ENCODE data around the gene EIF2S1.
"Not testable (repeated sequence)": the region's sequence is repeated elsewhere in the genome, so short reads cannot be mapped to it uniquely, and the experiment has no call there.

EIF2S1 gene

DNA sequence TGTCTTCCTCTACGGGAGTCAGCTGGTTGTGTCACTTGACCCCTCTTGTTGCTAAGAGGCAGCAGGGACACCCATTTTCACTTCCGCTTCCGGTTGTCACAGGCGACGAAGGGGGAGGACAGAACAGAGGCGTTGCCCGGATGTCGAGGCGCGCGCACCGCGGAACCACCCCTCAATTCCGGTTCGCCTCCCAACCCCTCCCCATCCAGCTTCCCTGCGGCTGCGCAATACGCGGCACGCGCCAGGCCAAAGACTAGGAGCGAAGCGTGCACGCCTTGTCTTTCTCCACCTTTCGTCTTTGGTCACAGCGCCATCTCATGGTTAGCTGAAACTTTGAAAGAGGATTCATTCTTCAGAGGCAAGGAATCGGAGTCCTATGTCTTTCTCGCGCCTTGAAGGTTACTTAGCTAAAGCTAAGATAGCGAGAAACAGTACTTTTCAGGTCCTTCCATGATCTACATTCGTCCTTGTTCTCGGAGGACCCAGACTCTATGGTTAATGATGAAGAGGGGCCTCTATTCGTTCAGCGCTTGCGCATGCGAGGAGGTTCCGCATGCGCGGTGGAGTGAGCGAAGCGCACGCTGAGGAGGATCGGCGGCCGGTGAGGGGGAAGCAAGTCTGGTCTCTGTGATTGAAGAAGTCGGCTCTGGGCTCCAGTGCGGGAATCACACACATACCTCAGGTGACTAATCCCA lies at the start of gene EIF2S1, which contains the start of gene ATP6V1D:
Gene EIF2S1, plus strand, starts transcription at position 554 of the 695 bp plus-strand sequence. CDS start 4,440 bp downstream, outside the sequence.
Gene ATP6V1D, minus strand, starts transcription at position 30 of the 695 bp plus-strand sequence. CDS start 106 bp downstream, outside the sequence.
- peak; percentile 94 for FAIRE-seq

DNA sequence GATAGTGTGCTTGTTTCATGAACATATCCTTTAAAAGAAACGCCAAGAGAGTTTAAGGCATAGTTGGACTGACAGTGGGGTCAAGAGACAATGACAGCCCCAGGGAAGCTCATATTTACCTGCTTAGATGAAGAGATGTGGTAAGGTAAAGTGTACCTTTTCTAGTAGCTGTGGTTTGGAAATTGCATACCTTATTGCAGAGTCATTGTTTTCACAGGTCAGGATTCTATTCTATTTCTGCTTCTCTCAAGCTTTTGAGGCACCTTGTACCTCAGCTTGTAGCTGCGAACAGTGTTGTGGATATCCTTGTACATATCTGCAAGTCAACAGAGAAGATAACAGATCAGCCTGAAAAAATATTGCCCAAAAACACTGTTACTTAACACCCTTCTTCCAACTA lies 48.3 kb upstream of the EIF2S1 start:
- FAIRE-seq: no peak

DNA sequence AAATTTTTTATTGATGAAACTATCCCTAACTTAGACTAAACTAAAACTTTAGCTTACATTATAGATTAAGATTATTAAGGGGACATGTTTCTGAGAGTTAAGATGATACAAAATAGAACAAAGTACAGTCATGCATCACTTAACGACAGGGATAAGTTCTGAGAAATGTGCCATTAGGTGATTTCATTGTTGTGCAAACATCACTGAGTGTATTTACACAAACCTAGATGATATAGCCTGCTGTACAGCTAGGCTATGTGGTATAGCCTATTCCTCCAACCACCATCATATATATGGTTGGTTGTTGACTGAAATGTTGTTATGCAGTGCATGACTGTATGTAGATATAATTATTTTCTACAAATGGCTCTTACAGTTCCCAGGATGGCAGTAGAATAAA lies 47.0 kb upstream of the EIF2S1 start:
- FAIRE-seq: no peak

DNA sequence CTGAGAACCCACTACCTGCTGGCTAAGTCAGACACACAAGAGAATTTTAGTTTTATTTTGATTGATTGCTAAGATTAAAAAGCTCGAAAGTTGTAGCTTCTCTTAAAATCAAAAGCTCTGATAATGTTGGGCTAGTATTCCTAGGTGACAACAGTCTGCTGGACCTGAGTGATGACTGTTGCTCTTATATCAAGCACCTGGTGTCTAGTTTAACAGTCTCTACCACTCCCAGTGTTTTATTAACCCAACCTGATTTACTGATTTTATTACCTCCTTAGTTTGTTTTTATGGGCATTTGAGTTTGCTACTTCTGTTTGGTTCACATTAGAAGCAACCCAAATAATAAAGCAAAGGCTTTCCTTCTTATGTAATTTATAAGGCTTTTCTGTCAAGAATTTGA lies 42.3 kb upstream of the EIF2S1 start:
- no peak for FAIRE-seq

DNA sequence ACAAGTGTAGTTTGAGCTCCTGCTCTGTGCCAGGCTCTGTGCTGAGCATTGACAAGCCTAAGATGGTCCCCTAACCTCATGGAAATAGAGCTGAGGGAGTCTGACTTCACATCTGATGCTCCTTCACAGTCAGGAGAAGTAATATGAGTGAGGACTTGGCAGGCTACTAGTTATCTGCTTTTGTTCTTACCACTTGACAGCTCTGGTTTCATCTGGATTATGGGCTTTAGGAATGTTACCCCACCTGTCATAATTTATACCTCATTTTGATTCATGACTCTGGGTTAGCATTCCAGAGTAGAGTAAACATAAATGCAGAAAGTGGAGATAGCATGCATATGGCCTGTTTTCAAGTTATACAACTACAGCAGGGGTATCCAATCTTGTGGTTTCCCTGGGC lies 41.0 kb upstream of the EIF2S1 start:
- FAIRE-seq: no peak

DNA sequence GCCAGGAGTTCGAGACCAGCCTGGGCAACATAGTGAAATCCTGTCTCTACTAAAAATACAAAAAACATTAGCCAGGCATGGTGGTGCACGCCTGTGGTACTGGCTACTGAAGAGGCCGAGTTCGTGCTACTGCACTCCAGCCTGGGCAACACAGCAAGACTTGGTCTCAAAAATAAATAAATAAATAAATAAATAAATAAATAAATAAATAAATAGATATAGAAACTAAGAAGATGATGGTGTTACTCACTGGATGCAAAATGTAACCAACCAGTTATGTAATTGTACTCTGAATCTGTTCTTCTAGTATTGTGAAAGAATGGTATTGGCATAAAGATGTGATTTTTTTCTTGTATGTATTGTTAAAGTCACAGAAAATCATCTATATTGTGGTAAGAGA lies 30.5 kb upstream of the EIF2S1 start:
- FAIRE-seq: not testable (repeated sequence)

DNA sequence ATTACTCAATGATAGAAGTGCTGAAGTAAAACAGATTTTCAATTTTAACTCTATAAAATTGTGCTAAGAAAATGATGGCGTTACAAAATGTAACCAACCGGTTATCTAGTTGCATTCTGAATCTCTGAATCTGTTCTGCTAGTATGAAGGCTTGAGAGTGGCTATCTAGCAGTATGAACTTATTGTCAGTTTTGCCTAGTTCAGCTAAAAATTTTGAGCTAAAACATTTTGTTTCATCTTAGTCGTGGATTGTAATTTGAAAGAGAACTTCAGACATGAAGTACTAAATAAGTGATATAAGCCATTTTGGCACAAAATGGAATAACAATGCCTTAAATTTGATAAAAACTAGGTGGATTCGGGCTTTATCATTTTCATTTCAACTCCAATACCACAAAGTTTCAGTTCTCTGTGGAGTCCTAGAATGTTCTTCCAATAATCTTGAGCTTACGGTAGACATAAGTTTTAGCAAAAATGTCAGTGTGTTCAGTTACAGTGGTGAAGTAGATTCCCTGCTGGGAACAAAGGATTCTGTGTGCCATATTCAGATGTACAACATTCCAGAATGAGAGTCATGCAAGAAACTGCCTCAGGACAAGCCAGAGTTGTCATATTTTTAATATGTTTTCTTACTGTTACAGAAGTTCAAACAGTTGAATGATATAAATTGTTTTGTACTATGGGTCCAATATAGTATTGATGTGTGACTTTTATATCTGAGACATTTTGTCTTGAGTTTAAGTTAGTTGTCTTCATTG lies 28.6 kb upstream of the EIF2S1 start:
- FAIRE-seq: no peak

DNA sequence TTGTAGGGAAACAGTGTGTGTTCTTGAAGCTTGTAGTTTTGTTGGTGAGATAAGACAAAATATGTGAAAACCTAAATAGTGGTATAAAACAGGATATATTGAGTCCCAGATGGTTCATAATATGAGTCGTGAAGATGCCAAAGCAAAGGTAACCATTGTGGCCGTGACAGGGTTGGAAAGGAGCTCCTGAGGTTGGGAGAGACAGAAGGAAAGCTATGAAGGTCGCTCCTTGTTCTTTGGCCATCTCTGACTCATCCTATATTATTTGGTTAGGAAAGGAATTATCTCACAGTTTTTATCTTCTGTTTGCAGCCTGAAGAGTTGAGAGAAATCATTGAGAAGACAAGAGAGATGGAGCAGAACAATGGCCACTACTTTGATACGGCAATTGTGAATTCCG lies 27.7 kb upstream of the EIF2S1 start:
- FAIRE-seq: no peak

DNA sequence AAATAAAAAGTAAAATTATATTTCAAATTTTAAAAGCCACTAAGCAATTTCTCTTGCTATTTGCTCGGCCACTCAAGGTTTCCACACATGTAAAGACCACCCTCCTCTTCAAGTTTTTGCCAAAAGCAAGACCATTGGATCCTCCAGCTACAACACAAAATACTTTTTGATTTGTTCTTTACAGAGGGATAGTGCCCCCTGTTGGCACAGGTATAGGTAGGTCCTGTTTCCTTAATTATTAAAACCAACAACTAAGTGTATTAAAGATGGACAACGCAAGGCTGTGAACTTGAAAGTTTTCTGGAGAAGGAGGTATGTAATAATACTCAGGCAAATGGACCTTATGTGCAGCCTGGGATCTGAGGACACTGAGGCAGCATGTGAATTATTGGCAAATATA lies 24.3 kb upstream of the EIF2S1 start:
- no peak for FAIRE-seq

DNA sequence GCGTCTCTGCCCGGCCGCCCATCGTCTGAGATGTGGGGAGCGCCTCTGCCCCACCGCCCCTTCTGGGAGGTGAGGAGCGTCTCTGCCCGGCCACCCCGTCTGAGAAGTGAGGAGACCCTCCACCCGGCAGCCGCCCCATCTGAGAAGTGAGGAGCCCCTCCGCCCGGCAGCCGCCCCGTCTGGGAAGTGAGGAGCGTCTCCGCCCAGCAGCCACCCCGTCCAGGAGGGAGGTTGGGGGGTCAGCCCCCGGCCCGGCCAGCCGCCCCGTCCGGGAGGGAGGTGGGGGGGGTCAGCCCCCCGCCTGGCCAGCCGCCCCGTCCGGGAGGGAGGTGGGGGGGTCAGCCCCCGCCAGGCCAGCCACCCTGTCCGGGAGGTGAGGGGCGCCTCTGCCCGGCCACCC lies 18.9 kb upstream of the EIF2S1 start:
- not testable (repeated sequence) for FAIRE-seq

DNA sequence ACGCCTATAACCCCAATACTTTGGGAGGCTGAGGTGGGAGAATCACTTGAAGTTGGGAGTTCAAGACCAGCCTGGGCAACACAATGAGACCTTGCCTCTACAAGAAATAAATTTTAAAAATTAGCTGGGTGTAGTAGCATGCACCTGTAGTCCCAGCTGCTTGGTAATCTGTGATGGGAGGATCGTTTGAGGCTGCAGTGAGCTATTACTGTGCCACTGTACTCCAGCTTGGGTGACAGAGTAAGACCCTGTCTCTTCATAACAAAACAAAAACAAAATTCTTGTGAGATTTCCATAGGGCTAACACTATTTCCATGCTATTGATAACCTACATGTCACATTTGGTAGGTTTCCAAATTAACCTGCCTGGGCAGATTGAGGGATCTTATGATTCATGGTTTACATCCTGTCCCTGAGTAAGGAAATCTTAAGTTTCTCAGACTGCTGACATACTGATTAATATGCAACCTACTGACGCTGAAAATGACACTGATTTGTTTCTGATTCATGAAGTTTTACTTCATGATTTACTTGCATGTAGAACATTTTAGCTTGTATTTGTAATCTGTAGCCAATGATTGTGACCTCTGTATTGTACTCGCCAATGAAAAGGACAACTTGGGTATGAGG lies 16.4 kb upstream of the EIF2S1 start:
- FAIRE-seq: no peak

DNA sequence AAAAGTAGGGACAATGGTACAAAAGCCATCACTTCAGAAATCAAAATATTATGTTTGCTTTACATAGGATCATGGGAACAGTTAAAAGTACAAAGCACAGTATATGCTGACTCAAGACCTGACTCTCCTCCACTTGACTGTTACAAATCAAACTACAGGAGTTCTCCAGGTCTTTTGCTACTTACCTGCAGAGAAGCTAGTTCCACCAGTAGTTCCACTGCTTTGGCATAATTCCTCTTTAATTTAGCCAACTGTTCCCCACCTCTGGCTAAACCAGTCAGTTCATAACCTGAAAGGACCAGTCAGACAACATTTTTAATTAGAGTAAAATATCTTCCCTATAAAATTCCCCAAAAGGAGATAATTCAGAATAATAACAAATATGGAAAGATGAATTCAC lies 14.5 kb upstream of the EIF2S1 start:
- no peak for FAIRE-seq

DNA sequence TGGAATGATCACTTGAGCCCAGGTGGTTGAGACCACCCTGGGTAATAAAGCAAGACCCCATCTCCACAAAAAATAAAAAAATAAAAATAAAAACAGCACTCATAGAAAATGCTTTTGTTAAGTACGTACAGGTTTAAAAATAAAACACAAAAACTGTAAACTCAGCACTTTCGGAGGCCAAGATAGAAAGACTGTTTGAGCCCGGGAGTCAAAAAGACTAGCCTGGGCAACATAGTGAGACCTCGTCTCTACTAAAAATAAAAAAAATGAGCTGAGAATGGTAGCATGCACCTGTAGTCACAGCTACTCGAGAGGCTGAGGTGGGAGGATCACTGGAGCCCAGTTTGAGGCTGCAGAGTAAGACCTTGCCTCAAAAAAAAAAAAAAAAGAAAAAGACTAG lies 8.1 kb upstream of the EIF2S1 start:
- FAIRE-seq: no peak

DNA sequence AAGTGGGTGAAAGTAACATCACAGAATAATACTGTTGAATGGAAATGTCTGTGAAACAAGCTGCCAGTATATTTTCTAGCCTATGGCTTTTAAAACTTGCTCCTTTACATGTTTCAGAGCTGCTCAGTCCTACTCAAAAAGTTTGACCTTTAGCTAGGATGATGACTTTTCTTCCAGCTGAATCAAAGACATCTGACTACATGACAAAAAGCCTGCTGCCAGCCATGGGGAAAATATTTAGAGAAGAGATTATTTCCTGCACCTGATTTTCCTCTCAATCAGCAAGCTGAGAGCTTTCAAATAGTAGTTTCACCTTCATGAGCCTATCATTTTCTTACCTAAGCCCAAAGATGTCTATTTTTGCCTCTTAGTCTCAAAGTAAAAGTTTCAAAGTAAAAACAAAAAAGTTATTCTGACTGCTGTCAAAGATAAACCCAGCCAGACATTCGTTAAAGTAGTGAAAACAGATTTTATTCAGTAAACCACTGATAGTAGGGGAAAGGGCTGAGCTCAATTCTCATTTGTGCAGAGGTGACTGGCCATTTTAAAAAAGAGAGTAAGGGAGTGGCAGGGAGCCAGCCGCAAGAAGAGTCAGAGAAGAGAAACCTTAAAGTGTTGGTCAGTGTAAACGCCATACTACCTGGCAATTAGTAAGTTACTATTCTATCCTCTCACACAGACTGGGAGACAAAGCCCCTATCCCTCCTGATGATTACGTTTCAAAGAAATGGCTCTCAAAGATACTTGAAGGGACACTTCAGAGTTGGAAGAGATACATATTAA lies 2.8 kb upstream of the EIF2S1 start:
- FAIRE-seq: no peak

DNA sequence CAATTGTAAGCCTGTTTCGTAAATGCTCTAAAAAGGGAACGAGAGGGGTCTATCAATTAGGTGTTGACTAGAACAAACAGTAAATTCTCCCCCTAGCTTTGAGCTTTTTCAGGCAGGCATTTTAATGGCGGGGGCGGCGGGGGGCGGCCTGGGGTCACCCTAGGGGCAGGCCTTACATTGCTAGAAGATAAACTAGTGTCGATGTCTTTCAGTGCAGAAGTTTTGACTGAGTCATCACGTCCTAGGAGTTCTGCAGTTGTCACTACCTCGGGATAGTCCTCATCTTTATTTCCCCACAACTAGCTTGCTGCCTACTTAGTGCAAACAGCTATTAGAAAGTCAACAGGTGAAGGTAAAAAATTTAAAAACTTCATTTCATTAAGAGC lies 2.2 kb upstream of the EIF2S1 start:
- no peak for FAIRE-seq

DNA sequence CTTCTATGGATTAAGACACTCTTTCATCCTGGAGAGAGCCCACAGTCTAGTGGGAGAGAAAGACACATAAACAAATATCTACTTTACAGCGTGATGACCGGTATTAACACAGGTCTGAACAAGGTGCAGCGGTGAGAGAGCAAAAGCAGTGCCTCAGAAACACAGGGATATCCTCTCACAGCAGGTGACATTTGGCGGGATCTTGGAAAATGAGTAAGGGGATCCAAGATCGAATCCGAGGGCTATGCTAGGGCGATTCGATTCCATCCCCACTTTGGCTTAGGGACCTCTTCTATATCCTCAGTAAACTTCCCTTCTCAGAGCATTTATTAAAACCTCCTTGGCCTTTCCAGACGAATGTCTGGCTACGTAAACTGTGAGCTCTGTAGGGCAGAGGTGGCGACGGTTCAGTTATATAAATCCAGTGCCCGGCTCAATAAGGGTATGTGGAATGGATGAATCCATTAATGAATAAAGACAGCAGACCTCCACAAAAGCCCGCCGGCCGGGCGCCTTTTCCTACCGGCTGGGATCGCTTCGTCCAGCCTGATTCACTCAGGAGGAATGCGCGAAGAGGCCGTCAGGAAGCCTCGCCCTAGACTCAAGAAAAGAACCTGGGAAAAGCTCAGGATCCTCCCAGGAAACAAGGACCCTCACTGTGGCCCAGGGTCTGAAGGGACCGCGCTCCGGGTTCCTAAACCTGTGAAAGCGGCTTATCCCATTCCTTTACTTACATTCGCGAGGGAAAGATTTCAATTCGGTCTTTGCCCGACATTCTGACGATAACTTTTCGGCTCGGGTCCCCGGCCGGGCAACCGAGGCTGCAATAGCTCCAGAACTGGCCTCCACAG lies 979 bp upstream of the EIF2S1 start:
- FAIRE-seq: no peak

DNA sequence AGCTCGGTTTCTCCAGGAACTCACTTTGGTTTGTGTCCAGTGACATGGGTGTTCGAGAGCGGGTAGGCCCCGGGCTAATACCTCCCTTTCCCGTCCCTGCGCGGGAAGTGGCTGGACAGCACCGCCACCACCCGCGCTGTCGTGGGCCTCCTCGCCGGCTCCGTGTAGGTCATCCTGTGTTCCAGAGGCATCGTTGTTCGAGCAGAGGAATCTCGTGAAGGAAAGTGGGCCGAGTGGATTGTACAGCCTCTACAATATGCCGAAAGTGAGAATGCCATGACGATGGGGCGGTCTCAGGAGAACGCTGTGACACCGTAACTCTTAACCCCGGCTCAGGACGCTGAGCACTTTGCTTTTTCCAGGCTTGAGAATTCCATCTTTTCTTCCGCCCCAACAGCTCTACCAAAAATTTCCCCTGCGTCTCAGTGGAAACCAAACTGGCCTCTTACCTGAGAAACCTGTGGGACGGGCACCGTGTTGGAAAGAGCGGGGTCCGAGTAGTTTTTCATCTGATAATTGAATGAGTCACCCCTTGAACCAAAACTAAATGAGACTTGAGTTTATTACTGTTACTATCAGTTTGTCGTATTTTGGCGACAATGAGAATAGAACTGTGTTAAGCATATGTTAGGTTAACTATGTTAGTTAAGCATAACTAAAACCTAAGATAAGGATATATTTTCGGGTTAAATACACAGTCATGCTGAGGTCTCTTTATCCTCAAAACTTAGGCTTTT lies 510 bp downstream of the EIF2S1 start:
- FAIRE-seq: no peak

DNA sequence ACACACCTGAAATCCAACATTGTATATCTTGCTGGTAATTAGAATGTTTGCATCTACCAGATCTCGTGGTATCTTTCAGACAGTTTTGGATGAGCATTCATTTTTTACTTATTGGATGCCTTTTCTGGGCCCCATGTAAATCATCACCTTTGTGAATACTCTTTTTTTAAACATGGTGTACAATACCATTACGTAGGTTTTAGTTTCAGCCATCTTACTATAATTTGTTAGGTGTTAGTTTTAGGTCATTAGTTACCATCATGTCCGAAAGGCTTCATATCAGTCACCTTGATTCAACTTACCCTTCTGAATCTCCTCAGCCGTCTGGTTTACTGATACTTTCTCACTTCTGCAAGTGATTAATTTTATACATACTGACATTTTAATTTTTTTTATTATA lies 5.3 kb downstream of the EIF2S1 start:
- no peak for FAIRE-seq

DNA sequence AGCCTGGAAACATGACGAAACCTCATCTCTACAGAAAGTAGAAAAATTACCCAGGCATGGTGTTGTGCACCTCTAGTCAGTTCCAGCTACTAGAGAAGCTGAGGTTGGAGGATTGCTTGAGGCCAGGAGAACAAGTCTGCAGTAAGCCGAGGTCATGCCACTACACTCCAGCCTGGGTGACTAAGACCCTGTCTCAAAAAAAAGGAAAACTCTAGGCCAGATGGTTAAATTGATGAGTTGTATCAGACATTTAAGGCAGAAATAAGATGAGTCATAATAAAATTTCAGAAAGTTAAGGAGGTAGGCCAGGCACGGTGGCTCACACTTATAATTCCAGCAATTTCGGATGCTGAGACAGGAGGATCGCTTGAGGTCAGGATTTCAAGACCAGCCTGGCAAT lies 10.7 kb downstream of the EIF2S1 start:
- no peak for FAIRE-seq

DNA sequence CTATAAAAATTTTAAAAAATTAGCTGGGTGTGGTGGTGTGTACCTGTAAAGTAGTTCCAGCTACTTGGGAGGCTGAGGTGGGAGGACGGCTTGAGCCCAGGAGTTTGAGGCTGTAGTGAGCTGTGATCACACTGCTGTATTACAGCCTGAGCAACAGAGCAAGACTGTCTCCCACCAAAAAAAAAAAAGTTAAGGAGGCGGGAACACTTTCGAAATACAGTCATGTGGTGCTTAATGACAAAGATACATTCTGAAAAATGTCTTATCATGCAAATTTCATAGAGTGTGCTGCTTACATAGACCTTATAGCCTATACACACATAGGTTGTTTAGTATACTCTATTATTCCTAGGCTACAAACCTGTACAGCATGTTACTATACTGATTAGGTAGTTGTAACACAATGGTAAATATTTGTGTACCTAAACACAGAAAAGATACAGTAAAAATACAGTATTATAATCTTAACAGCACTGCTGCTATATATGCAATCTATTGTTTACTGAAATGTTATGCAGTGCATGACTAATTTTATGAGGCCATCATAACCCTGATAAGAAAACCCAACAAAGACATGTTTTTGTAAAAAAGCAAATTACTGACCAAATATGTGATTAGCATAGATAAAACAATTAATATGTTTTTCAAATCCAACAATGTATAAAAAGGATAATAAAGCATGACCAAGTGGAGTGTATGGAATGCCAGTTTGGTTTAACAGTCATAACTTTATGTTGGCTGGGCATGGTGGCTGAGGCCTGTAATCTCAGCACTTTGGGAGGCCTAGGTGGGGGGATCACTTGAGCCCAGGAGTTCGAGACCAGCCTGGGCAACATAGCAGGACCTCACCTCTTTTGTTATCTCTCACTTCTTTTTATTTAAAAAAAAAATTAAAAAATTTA lies 11.4 kb downstream of the EIF2S1 start:
- no peak for FAIRE-seq

All from TTC549 (cell line).